ENCODE measurements around the gene IDI2.
A peak's percentile ranks its signal among the peaks of the same experiment; 100 is the strongest.

DNA sequence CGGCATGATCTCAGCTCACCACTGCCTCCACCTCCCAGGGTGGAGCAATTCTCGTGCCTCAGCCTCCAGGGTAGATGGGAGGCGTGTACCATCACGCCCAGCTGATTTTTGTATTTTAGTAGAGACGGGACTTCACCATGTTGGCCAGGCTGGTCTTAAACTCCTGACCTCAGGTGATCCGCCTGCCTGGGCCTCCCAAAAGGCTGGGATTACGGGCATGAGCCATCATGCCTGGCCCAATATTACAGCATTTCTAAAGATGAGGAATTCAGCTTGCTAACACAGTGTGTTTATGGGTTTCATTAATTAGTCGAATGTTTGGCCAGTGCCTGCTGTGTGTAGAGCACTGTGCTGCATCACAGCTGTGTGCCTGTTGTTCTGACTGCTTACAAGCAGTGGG, 34.2 kb upstream of the IDI2 start:
- peak in 1 of 4 donors; percentile 21 for TF ChIP-seq POLR2A (IDR thresholded peaks at IDR 0.05)
- no peak for TF ChIP-seq CTCF (IDR thresholded peaks at IDR 0.05)
